NCI-H1048 (cell line): ENCODE data around the gene ALG5.

ENCODE experiments used
- DNase-seq: peaks from one replicate; lab custom pipeline; 2025; lab: John Stamatoyannopoulos, UW

The ALG5 gene

GRCh38 chr13:36915896-36916640 is 83.1 kb downstream of the ALG5 start:
- DNase-seq, result no peak

DNA sequence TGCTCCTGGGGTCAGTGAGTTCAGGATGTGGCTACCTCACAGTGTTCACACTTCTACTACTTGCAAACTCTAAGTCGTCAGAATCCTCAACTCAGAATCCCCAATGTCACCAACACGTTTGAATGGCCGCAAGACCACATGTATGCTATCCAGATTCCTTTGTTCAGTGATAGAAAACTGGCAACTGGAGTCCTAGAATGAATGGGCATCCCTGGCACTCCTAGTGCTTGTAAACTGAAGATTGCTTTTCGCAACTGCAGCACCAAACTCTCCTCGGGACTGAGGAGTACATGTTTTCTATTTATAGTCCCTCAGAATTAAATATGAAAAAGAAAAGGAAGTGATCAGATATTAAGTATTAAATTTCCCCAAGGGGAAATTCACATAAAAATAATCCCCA is 84.0 kb downstream of the ALG5 start:
- no peak for DNase-seq

DNA sequence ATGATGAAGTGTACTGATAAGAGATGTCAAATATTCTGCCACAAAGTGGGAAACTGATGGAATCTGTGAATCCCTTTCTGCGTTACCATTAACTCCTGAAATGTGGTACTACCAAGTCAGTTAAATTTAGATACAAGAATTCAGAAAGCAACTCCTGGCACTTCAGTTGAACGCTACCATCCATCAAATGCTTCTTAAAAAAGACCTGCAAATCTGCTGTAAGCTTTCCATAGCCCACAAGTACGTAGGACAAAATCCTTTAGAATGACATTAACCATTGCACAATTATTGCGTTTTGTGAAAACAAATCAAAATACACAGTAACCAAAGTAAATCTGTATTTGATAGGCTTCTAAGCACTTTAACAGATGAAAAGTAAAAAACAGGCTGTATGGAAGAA is 84.5 kb downstream of the ALG5 start:
- no peak for DNase-seq

- no peak for DNase-seq
Measured at GRCh38 chr13:36913463-36913862, 85.7 kb downstream of the ALG5 start.

GRCh38 chr13:36912973-36913372 is 86.2 kb downstream of the ALG5 start:
- no peak for DNase-seq

GRCh38 chr13:36912369-36912768 is 86.8 kb downstream of the ALG5 start:
- no peak for DNase-seq

- DNase-seq, result no peak
Measured at GRCh38 chr13:36910545-36910944, 88.6 kb downstream of the ALG5 start.

- no peak for DNase-seq
Measured at GRCh38 chr13:36907821-36908220, 91.3 kb downstream of the ALG5 start.

DNA sequence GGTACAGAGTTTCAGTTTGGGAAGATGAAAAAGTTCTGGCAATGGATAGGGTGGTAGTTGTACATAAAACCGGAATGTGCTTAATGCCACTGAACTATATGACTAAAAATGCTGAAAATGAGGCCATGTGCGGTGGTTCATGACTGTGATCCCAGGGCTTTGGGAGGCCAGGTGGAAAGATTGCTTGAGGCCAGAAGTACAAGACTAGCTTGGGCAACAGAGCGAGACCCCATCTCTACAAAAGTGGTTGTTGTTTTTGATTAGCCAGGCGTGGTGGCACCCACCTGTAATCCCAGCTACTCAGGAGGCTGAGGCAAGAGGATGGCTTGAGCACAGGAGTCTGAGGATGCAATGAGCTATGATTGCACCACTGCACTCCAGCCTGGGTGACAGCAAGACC is 91.9 kb downstream of the ALG5 start:
- DNase-seq, result no peak

DNA sequence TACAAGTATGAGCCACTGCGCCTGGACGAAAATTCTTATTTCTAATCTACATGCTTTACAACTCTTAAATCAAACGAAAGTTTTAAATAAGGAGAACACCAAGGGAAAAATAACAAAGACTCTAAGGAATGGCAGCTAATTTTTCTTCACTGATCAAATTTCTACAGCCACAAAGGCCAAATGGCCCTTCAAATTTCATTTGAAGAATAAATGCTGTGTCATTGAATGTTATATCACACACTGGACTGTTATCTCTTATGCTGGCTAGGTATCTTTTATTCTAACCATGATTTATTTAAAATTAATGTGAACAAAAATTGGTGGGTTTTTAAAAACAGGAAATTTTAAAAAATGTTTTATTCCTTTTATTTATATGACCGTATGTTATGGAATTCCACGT is 93.2 kb downstream of the ALG5 start:
- DNase-seq, result no peak

- no peak for DNase-seq
Measured at GRCh38 chr13:36903925-36904595, 95.1 kb downstream of the ALG5 start.
